Stimulated activated CD4-positive, alpha-beta T cell treated with anti-CD3 and anti-CD28 coated beads, Interleukin-12 subunit alpha, Interleukin-12 subunit beta, amount 100 ng/mL, for 4 hours (primary cell): ENCODE measurements around the gene UGT1A1.

Source experiments
- DNase-seq: peaks from one replicate; pipeline ENCODE4 v3.0.0-alpha.2; 2020

The UGT1A1 gene

DNA sequence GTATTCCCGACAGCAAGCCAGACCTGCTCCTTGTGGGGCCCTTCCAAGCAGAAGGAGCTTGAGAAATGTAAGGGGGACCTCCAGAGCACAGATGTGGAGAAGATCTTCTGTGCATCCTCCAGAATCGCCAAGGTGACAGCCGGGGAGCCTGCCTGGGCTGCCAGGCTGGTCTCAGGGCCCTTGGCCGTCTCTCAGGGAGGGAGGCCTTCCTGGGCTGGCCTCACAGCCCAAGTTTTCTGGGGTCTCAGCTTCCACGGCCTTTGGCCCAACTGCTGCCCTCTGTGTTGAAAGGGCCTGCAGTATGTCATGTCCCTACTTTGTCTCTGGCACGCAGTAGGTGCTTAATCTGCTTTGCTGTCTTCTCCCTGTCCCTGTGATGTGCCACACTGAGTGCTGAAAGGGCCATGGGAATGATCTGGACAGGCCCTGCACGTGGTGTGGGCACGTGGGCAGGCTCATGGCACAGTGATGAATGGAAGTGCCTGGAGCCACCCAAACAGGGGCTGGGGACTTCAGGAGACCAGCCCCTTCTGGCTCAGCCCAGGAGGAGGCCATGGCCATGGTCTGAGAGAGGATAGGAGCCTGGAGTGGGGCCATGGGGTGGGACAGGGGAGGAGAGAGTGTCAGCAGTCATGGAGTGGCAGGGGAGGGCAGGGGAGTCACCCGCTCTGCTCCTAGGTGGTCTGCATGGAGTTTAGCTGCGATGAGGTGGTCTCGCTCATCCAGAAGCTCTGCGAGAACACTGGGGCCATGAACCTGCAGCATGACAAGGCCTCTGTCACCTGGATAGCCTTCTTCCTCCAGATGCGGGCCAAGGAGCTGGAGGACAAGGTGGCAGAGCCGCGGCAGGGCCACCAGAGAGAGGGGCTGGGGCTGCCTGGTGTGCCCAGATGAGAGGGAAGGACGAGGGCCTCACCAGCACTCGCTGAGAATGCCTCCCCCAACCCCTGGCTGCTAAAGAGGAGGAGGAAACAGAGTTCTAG, 58.9 kb downstream of the UGT1A1 start:
- DNase-seq: no peak

DNA sequence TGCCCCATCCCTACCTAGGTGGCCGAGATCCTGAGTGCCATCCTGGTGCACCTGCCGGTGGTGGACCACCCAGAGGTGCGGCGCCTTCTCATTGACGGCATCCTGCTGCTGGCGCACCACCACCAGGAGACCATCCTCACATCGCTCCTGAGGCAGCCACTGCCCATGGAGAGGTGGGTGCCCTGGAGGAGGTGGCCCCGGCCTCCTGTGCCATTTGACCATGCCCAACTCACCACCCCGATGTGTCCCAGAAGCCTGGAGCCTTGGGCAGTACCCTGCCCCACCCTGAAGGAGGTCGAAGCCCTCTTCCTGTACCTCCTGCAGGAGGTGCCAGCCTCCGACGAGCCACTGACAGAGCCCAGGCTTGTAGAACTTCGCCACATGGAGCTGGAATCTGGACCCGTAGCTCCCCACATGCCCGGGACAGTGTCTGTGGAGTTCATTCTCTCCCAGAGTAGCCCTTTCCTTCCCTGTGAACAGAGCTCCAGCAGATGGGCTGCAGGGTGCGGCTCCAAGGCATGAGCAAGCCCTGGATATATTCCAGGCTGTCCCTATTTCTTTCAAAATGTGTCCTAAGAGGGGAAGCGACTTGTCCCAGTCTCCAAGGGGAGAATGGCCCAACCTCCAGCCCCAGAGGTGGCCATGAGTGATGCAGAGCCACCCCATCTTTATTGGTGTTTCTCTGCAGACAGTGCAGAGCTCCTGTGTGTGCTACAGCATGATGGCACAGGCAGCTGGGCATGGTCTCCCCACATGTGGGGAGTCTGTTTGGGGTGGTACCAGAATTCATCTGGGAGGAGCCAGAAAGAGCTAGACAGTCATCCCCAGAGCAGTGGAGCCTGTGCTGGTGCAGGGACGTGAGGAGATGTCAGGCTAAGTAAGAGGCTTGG, 60.1 kb downstream of the UGT1A1 start:
- no peak for DNase-seq

DNA sequence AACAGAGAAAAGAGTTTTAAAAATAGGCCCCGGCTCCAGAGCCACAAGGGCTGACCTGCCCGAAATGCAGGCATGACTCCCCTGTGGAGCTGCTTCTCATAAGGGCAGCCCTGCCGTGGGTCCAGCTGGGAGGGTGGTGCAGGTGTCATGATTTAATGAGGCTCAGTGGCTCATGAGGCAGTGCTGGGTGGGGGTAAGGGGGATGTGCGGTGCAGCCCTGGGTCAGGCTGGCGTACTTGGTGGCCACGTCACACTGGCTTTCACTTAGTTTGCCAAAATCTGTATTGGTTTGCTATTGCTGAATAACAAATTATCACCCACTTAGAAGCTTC, 60.7 kb downstream of the UGT1A1 start:
- no peak for DNase-seq

DNA sequence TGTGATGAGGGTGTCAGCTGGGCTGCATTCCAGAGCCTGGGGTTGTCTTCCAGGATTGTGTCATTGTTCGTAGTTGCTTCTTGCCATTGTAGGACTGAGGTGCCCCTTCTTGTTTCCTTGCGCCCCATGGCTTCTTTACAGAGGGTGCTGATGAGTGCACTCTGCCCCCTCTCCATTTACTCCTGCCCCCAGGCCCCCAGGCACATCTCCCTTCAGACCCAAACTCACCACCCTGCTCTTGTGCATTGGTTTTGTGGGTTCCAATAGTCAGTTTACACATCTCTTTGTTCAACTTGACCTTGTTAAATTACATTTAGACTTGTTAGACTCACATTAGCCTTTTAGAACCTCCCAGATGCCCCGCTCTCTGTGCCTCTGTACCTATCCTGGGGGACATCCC, 61.1 kb downstream of the UGT1A1 start:
- DNase-seq: no peak

DNA sequence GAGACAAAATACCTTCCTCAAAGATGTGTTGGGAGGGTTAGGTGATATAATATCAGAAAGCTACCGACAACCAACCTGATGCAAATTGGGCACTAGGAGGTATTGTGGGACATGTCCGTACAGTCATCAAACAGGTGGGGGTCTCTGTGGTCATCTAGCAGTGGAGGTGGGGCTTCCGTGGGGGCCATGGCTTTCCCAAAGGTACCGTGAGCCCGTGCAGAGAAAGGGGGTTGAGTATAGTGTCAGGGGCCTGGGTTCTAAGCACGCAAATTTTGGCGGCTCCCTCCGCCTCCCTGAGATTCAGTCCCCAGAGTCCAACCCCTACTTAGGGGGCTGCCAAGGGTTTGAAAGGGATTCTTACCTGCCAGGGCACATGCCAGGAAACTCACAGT, 61.6 kb downstream of the UGT1A1 start:
- DNase-seq: no peak

DNA sequence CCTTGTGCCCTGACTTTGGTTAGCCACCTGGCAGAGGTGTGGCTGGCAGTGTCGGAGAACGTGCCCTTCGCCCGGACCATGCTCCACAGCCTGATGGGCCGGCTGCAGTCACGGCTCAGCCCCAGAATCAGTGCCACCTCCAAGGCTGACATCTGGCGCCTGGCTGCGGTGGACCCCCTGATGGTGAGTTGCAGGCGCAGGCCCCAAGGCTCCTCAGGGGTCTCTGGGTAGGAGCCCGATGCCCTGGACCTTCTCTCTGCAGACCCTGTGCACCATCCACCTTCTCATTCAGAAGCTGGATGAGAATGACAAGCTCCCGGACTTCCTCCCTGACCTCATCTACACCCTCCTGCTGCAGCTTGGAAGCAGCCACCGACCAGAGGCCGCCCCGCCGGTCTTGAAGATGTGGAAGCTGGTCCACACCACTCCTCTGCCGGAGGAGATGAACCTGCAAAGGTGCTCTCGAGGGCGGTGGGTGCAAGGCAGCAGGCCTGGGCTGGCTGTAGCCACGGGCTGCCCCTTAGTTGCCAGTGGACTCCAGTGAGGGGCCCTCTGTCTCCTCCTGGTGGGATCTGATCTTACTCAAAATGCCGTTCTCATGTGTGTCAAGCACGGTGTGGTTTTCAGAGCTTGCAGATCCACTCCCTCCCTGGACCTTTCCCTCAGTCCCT, 62.2 kb downstream of the UGT1A1 start:
- no peak for DNase-seq
